Adrenal gland (tissue), 12 donors: ENCODE measurements around the gene CA10. TPM values are rescaled to one million over a fixed set of nuclear protein-coding genes. Genes with fewer than 3 reads are reported as not detected.

Experiments used
- DNase-seq, 7 donors: peaks; one replicate each; pipeline ENCODE4 v3.0.0-alpha.2; 2019 to 2020
- H3K27ac ChIP-seq, 5 donors: fragments of 200-600 bp; sonication (generic) in 4 of 5; 1 replicate in 3 of 5; 2 replicates in 2 of 5; pipeline versions ENCODE4 v1.5.1 to v1.8.0; 2016 to 2020; ENCODE audit warnings: mild to moderate bottlenecking in 1 of 5
- H3K27me3 ChIP-seq: fragments of 200-600 bp; 2 replicates; pipeline ENCODE4 v1.8.0; 2021
- H3K36me3 ChIP-seq, 2 donors: fragments of 200-600 bp; replicated peaks in 1 of 2; 1 replicate in 1 of 2; 2 replicates in 1 of 2; pipeline versions ENCODE4 v1.5.1 to v1.8.0; 2018 to 2022
- H3K4me1 ChIP-seq, 2 donors: fragments of 200-600 bp; replicated peaks in 1 of 2; 1 replicate in 1 of 2; 2 replicates in 1 of 2; pipeline versions ENCODE4 v1.5.1 to v1.8.0; 2018 to 2021
- H3K4me3 ChIP-seq, 4 donors: fragments of 200-600 bp; sonication (generic) in 3 of 4; one replicate each; pipeline ENCODE4 v1.5.1; 2016 to 2018
- H3K9me3 ChIP-seq, 3 donors: fragments of 200-600 bp; sonication (generic) in 1 of 3; replicated peaks in 1 of 3; 1 replicate in 2 of 3; 2 replicates in 1 of 3; pipeline versions ENCODE4 v1.5.1 to v1.8.0; 2016 to 2021
- CTCF ChIP-seq, 6 experiments: fragments of 450-650 bp in 4 of 6; fragments of 200-600 bp in 2 of 6; sonication (generic) in 1 of 6; IDR thresholded peaks; 1 replicate in 5 of 6; 2 replicates in 1 of 6; pipeline versions ENCODE4 v1.5.1 to v1.8.0; 2016 to 2021; ENCODE audit warnings: antibody characterized with exemption in 6 of 6, mild to moderate bottlenecking in 2 of 6, moderate library complexity in 1 of 6
- POLR2A ChIP-seq, 2 donors: fragments of 450-650 bp; IDR thresholded peaks; one replicate each; pipeline ENCODE4 v1.6.1; 2017; ENCODE audit warnings: antibody characterized with exemption in 2 of 2, mild to moderate bottlenecking in 2 of 2, moderate library complexity in 1 of 2
- WGBS, 4 donors: extraction: QIAGEN DNeasy Blood & Tissue Kit in 2 of 4; methylation state at CpG; one replicate each; pipeline versions ENCODE4 v1.1.5 to v1.1.7; 2013 to 2017; 5-methylcytosine and 5-hydroxymethylcytosine counted together
- intact Hi-C, 2 donors: fragments of 100-400 bp; cut with DNase I; formaldehyde crosslinking; loops; one replicate each; pipeline versions ENCODE4 v1.14.1 to v1.15.0; 2022 to 2023
- polyA plus RNA-seq, 3 donors: library from polyadenylated mRNA; stranded (reverse); fragments of 200-250 nt in 2 of 3; fragments of 350-450 nt in 1 of 3; fragmentation: Illumina TruSeq in 1 of 3; extraction: RNeasy Lipid Tissue Mini Kit (QIAGEN cat#74804) in 1 of 3; gene quantifications; one replicate each; pipeline ENCODE4 v1.2.3, GENCODE V29; 2013 to 2014
- total RNA-seq, 9 donors: library from RNA; depleted of rRNA in 4 of 9; stranded (reverse); fragments of >200 nt in 4 of 9; fragments of 120-200 nt in 1 of 9; fragmentation: NEBNext Ultra II Directional in 1 of 9; extraction: Animal tissue kit (Norgen Biotek cat#: 25700) in 1 of 9; gene quantifications; one replicate each; pipeline versions ENCODE4 v1.1.0 to v1.2.4, GENCODE V29; 2013 to 2023
- donor health status: healthy with polysubstance abuse.
- donor health status: Bipolar disorder and iron deficiency.
- donor health status: DM: yes; HTN: yes; CAD: no.
- donor health status: DM: no; HTN: no; CAD: no.
- donor health status: DM: no; HTN: no; CAD: no.
- donor health status: DM: yes; HTN: yes; CAD: no.

CA10 gene
- total and polyA plus RNA-seq, 12 donors, result 0.27 to 3.1 (median 2.5) TPM; not detected in 5

- DNase-seq, result no peak
- Histone ChIP-seq H3K27ac (no peak overlapping the region), H3K4me1 (no peaks in the 10 kb centered on the region), H3K27me3 (no peaks in the 10 kb centered on the region), H3K36me3 (no peaks in the 10 kb centered on the region), H3K4me3 (no peak overlapping the region), H3K9me3 (no peaks in the 10 kb centered on the region)
- no peak for TF ChIP-seq CTCF (IDR thresholded peaks at IDR 0.05)
- TF ChIP-seq POLR2A (IDR thresholded peaks at IDR 0.05), result no peak
- intact Hi-C loops, result no loop called here
- WGBS, 4 donors, result 63 to 71% (median 66%) methylated on average over 8 of the region's 8 CpGs
Measured at GRCh38 chr17:51992864-51993416, 165.6 kb downstream of the CA10 start.

- TF ChIP-seq CTCF (IDR thresholded peaks at IDR 0.05) (no peak), POLR2A (IDR thresholded peaks at IDR 0.05) (no peak)
- H3K27me3 ChIP-seq, result no peaks in the 10 kb centered on the region
- no peaks in the 10 kb centered on the region for H3K9me3 ChIP-seq
- intact Hi-C loops, result no loop called here
- H3K4me1 ChIP-seq, result no peaks in the 10 kb centered on the region
- no peak for DNase-seq
- H3K4me3 ChIP-seq, result no peak overlapping the region
- 46 to 59% (median 48%) methylated on average over 1 of the region's 1 CpG for WGBS, 4 donors
- no peaks in the 10 kb centered on the region for H3K36me3 ChIP-seq
- no peak overlapping the region for H3K27ac ChIP-seq
Measured at GRCh38 chr17:51971121-51971520, 187.4 kb downstream of the CA10 start.

- H3K9me3 ChIP-seq, result no peaks in the 10 kb centered on the region
- H3K4me3 ChIP-seq, result no peak overlapping the region
- no peak overlapping the region for H3K27ac ChIP-seq
- WGBS, 4 donors, result 87 to 93% (median 90%) methylated on average over 6 to 7 of the region's 7 CpGs
- no peaks in the 10 kb centered on the region for H3K36me3 ChIP-seq
- H3K4me1 ChIP-seq, result no peaks in the 10 kb centered on the region
- intact Hi-C loops, result no loop called here
- no peak for DNase-seq
- TF ChIP-seq CTCF (IDR thresholded peaks at IDR 0.05), result no peak
- TF ChIP-seq POLR2A (IDR thresholded peaks at IDR 0.05), result no peak
- H3K27me3 ChIP-seq, result no peaks in the 10 kb centered on the region
Measured at GRCh38 chr17:51961689-51962088, 196.8 kb downstream of the CA10 start.

- Histone ChIP-seq H3K4me1 (no peaks in the 10 kb centered on the region), H3K36me3 (no peaks in the 10 kb centered on the region), H3K27me3 (no peaks in the 10 kb centered on the region), H3K27ac (no peak overlapping the region), H3K9me3 (no peaks in the 10 kb centered on the region), H3K4me3 (no peak overlapping the region)
- intact Hi-C loops, result no loop called here
- WGBS, 4 donors, result 35 to 42% (median 38%) methylated on average over 5 of the region's 5 CpGs
- DNase-seq, result no peak
- TF ChIP-seq CTCF (IDR thresholded peaks at IDR 0.05) (no peak), POLR2A (IDR thresholded peaks at IDR 0.05) (no peak)
Measured at GRCh38 chr17:51957786-51958185, 200.7 kb downstream of the CA10 start.
